Endothelial cell of umbilical vein (primary cell): ENCODE data around the gene EPB41L1. TPM values are rescaled to one million over a fixed set of nuclear protein-coding genes. Genes with fewer than 3 reads are reported as not detected.

Experiments used
- BruUV-seq: library from RNA; stranded (reverse); fragments of 400-500 nt; replicated peaks from 2 replicates; lab custom pipeline; 2021; lab: Mats Ljungman, UMichigan
- CTCF ChIA-PET: fragments of 300-600, 350-600 bp; sonication (Branson Sonifier 250); formaldehyde crosslinking; loops from one replicate; lab custom pipeline; 2021; ENCODE audit warnings: antibody characterized with exemption, inconsistent platforms; lab: Charles Lee
- POLR2A ChIA-PET: fragments of 300-600, 350-600 bp; sonication (Branson Sonifier 250); formaldehyde crosslinking; loops from one replicate; lab custom pipeline; 2021; ENCODE audit warnings: antibody characterized with exemption, inconsistent platforms; lab: Charles Lee
- DNase-seq: peaks from one replicate; pipeline ENCODE4 v3.0.0-alpha.2; 2011; ENCODE audit warnings: low read depth, low spot score
- FAIRE-seq: peaks from 2 replicates; lab custom pipeline; 2011; peaks lifted over from hg19 to GRCh38; lab: Jason Lieb, UNC
- H2AFZ ChIP-seq: 2 replicates; pipeline ENCODE4 v1.6.0; 2012; ENCODE audit warnings: low read depth, low read length, control low read depth, inconsistent platforms
- H3K27ac ChIP-seq: 2 replicates; pipeline ENCODE4 v1.5.1; 2011; ENCODE audit warnings: low read depth, mild to moderate bottlenecking, control low read depth, low read length, moderate library complexity; ENCODE audit not compliant: insufficient read depth
- H3K27me3 ChIP-seq, 2 experiments: 2 replicates each; pipeline versions ENCODE4 v1.6.0 to v1.6.1; 2011; ENCODE audit warnings: low read length in 2 of 2, mixed read lengths in 1 of 2; ENCODE audit not compliant: control insufficient read depth in 2 of 2, insufficient read depth in 2 of 2
- H3K36me3 ChIP-seq, 2 experiments: 2 replicates in 1 of 2; 3 replicates in 1 of 2; pipeline ENCODE4 v1.5.1; 2011; ENCODE audit warnings: low read length in 2 of 2, mild to moderate bottlenecking in 1 of 2, moderate library complexity in 1 of 2; ENCODE audit not compliant: control insufficient read depth in 2 of 2, insufficient read depth in 2 of 2; ENCODE audit errors: extremely low read depth in 1 of 2
- H3K4me1 ChIP-seq: 3 replicates; pipeline ENCODE4 v1.5.1; 2011; ENCODE audit warnings: mild to moderate bottlenecking, low read length; ENCODE audit not compliant: control insufficient read depth, insufficient read depth; ENCODE audit errors: extremely low read depth
- H3K4me2 ChIP-seq: 2 replicates; pipeline ENCODE4 v1.6.1; 2011; ENCODE audit warnings: low read length, control low read depth, mixed read lengths; ENCODE audit not compliant: insufficient read depth
- H3K4me3 ChIP-seq, 3 experiments: fragments of 200-600 bp in 1 of 3; sonication (generic), shearing (Covaris generic) in 1 of 3; replicated peaks in 1 of 3; 2 replicates each; pipeline ENCODE4 v1.5.1; 2011 to 2016; ENCODE audit warnings: control low read depth in 3 of 3, low read length in 3 of 3, mild to moderate bottlenecking in 2 of 3, inconsistent platforms in 1 of 3, low read depth in 1 of 3, moderate library complexity in 1 of 3; ENCODE audit not compliant: insufficient read depth in 1 of 3
- H3K79me2 ChIP-seq: 2 replicates; pipeline ENCODE4 v1.6.0; 2012; ENCODE audit warnings: low read length, inconsistent platforms; ENCODE audit not compliant: control insufficient read depth, insufficient read depth
- H3K9ac ChIP-seq: replicated peaks from 2 replicates; pipeline ENCODE3; 2011; ENCODE audit warnings: low read length, control low read depth; ENCODE audit not compliant: insufficient read depth; ENCODE audit errors: extremely low read depth
- H3K9me1 ChIP-seq: replicated peaks from 3 replicates; pipeline ENCODE4 v1.6.0; 2011; ENCODE audit warnings: mild to moderate bottlenecking, low read length; ENCODE audit not compliant: control insufficient read depth, insufficient read depth; ENCODE audit errors: extremely low read depth
- H3K9me3 ChIP-seq: replicated peaks from 2 replicates; pipeline ENCODE4 v1.5.1; 2012; ENCODE audit warnings: low read length, inconsistent platforms; ENCODE audit not compliant: control insufficient read depth, insufficient read depth
- H4K20me1 ChIP-seq: replicated peaks from 2 replicates; pipeline ENCODE3; 2011; ENCODE audit warnings: mild to moderate bottlenecking, low read length; ENCODE audit not compliant: control insufficient read depth, insufficient read depth; ENCODE audit errors: extremely low read depth
- CTCF ChIP-seq, 2 donors: IDR thresholded peaks; 1 replicate in 1 of 2; 2 replicates in 1 of 2; pipeline ENCODE4 v1.5.1; 2011; ENCODE audit warnings: low read length in 2 of 2, mild to moderate bottlenecking in 2 of 2, moderate library complexity in 2 of 2, control low read depth in 1 of 2, inconsistent platforms in 1 of 2, low read depth in 1 of 2; ENCODE audit not compliant: insufficient read depth in 1 of 2; ENCODE audit errors: extremely low read depth in 1 of 2
- EZH2 ChIP-seq: IDR thresholded peaks from 2 replicates; pipeline ENCODE4 v1.6.1; 2012; ENCODE audit warnings: borderline replicate concordance, low read depth, mild to moderate bottlenecking, moderate library complexity, low read length, inconsistent platforms; ENCODE audit not compliant: severe bottlenecking
- FOS ChIP-seq: IDR thresholded peaks from 2 replicates; pipeline ENCODE4 v1.6.1; 2011; ENCODE audit warnings: mild to moderate bottlenecking, low read length, moderate library complexity, borderline replicate concordance; ENCODE audit not compliant: insufficient read depth
- GATA2 ChIP-seq: IDR thresholded peaks from 2 replicates; pipeline ENCODE4 v1.7.0; 2011; ENCODE audit warnings: low read depth, mild to moderate bottlenecking, moderate library complexity, mixed read lengths, low read length; ENCODE audit not compliant: insufficient read length, insufficient read depth
- JUN ChIP-seq: IDR thresholded peaks from 2 replicates; pipeline ENCODE4 v1.6.1; 2011; ENCODE audit warnings: borderline replicate concordance, low read depth; ENCODE audit not compliant: insufficient read length, insufficient read depth
- MAX ChIP-seq: IDR thresholded peaks from 2 replicates; pipeline ENCODE4 v1.6.1; 2011; ENCODE audit not compliant: insufficient read depth, insufficient read length
- MYC ChIP-seq: IDR thresholded peaks from one replicate; pipeline ENCODE4 v1.6.1; 2011; ENCODE audit warnings: mild to moderate bottlenecking, low read depth, low read length
- POLR2A ChIP-seq: IDR thresholded peaks from 2 replicates; pipeline ENCODE4 v1.6.1; 2012; ENCODE audit warnings: low read depth, mild to moderate bottlenecking, control low read depth, low read length
- POLR2AphosphoS5 ChIP-seq: IDR thresholded peaks from 2 replicates; pipeline ENCODE4 v1.6.1; 2012; ENCODE audit warnings: low read depth, mild to moderate bottlenecking, control low read depth, low read length, moderate library complexity; ENCODE audit not compliant: insufficient read depth
- dilution Hi-C: fragments of 300-500 bp; cut with MboI; formaldehyde crosslinking; loops from one replicate; pipeline ENCODE4 v1.15.0; 2019; ENCODE audit warnings: low sequenced_read_pairs; ENCODE audit not compliant: extremely low pct_ligation_motif_present
- intact Hi-C: fragments of 100-400 bp; cut with micrococcal nuclease; formaldehyde crosslinking; loops from one replicate; pipeline ENCODE4 v1.10.0; 2022
- polyA plus RNA-seq, 4 experiments: library from polyadenylated mRNA; depleted of rRNA in 3 of 4; stranded (reverse) in 3 of 4; unstranded in 1 of 4; fragments of >200 nt; gene quantifications; 2 replicates each; pipeline versions ENCODE4 v1.2.1 to v1.2.3, GENCODE V29; 2011 to 2012; ENCODE audit warnings: missing spikeins in 1 of 4
- total RNA-seq: library from RNA; stranded (reverse); gene quantifications from 2 replicates; pipeline ENCODE4 v1.2.3, GENCODE V29; 2021

The EPB41L1 gene
- total and polyA plus RNA-seq, 2 donors (not counting 3 experiments of a cell fraction or from before 2014, with no cell fraction given), result 6.1 to 12.2 TPM

- peaks cover 4% of the 10 kb centered on the region for H3K4me1 ChIP-seq
- DNase-seq (no peak), FAIRE-seq (no peak)
- BruUV-seq, result no TSS peak
- intact Hi-C loops (no loop called here), dilution Hi-C loops (no loop called here)
- H3K27me3 ChIP-seq, result no peaks in the 10 kb centered on the region
- ChIA-PET POLR2A (no interaction called here), CTCF (interaction anchor here (0.9 to 2.8 kb wide), 5 partner anchors 12 to 130 kb away, joined by 3 to 12 read pairs (median 3); no protein-coding TSS in a partner anchor)
- H3K9ac ChIP-seq, result no peak overlapping the region
- H4K20me1 ChIP-seq, result no peaks in the 10 kb centered on the region
- H3K9me3 ChIP-seq, result no peaks in the 10 kb centered on the region
- no peaks in the 10 kb centered on the region for H3K9me1 ChIP-seq
- H3K4me2 ChIP-seq, result no peak overlapping the region
- H3K27ac ChIP-seq, result no peak overlapping the region
- H3K4me3 ChIP-seq, result no peak overlapping the region
- no peak overlapping the region for H2AFZ ChIP-seq
- no peaks in the 10 kb centered on the region for H3K36me3 ChIP-seq
- no peak for TF ChIP-seq GATA2
- TF ChIP-seq CTCF (IDR thresholded peaks at IDR 0.05; ENCODE audit: extremely low read depth in 1 of 2, insufficient read depth in 1 of 2, low read depth in 1 of 2, low read length in 2 of 2), result no peak
- TF ChIP-seq FOS, result no peak
- no peak for TF ChIP-seq POLR2A
- no peak for TF ChIP-seq JUN
- no peak for TF ChIP-seq MAX
- no peak for TF ChIP-seq EZH2
- TF ChIP-seq MYC, result no peak
- TF ChIP-seq POLR2AphosphoS5, result no peak
- no peaks in the 10 kb centered on the region for H3K79me2 ChIP-seq
These were observed 46.7 kb upstream of the EPB41L1 start for GRCh38 chr20:36107881-36108280.
